ENCODE measurements around the gene TSKU.

The TSKU gene

GRCh38 chr11:76770642-76771445 is 12.3 kb upstream of the TSKU start:
- no peak for DNase-seq (ENCODE audit: low spot score)

GRCh38 chr11:76771446-76772099 is 11.6 kb upstream of the TSKU start:
- no peak for DNase-seq (ENCODE audit: low spot score)

- no peak for DNase-seq (ENCODE audit: low spot score)
Observed at GRCh38 chr11:76772100-76772782, 10.9 kb upstream of the TSKU start.

- DNase-seq (ENCODE audit: low spot score), result no peak
Observed at GRCh38 chr11:76772783-76773106, 10.4 kb upstream of the TSKU start.

- DNase-seq (ENCODE audit: low spot score), result no peak
Observed at GRCh38 chr11:76773921-76774361, 9.2 kb upstream of the TSKU start.

- DNase-seq (ENCODE audit: low spot score), result no peak
Observed at GRCh38 chr11:76776472-76776871, 6.7 kb upstream of the TSKU start.

GRCh38 chr11:76777305-76777704 is 5.9 kb upstream of the TSKU start:
- DNase-seq (ENCODE audit: low spot score), result no peak

GRCh38 chr11:76777876-76778275 is 5.3 kb upstream of the TSKU start:
- no peak for DNase-seq (ENCODE audit: low spot score)

GRCh38 chr11:76778874-76779273 is 4.3 kb upstream of the TSKU start:
- no peak for DNase-seq (ENCODE audit: low spot score)

- no peak for DNase-seq (ENCODE audit: low spot score)
Observed at GRCh38 chr11:76781046-76781801, 1.9 kb upstream of the TSKU start.

- DNase-seq (ENCODE audit: low spot score), result no peak
Observed at GRCh38 chr11:76781807-76782530, 1.2 kb upstream of the TSKU start.

- peak; percentile 43 for DNase-seq (ENCODE audit: low spot score)
Observed at GRCh38 chr11:76782531-76783293, 444 bp upstream of the TSKU start.

- DNase-seq (ENCODE audit: low spot score), result no peak
Observed at GRCh38 chr11:76783896-76784813, 999 bp downstream of the TSKU start.

GRCh38 chr11:76785513-76785912 is 2.4 kb downstream of the TSKU start:
- no peak for DNase-seq (ENCODE audit: low spot score)

GRCh38 chr11:76786016-76786415 is 2.9 kb downstream of the TSKU start:
- no peak for DNase-seq (ENCODE audit: low spot score)

GRCh38 chr11:76786441-76787014 is 3.4 kb downstream of the TSKU start:
- no peak for DNase-seq (ENCODE audit: low spot score)

- DNase-seq (ENCODE audit: low spot score), result no peak
Observed at GRCh38 chr11:76787271-76787670, 4.1 kb downstream of the TSKU start.

- no peak for DNase-seq (ENCODE audit: low spot score)
Observed at GRCh38 chr11:76787911-76788596, 4.9 kb downstream of the TSKU start.

Data from putamen (tissue), 1 donor.